OCI-LY1 (cell line): ENCODE results near the gene CLEC20A.

Source experiments
- H2AFZ ChIP-seq: fragments of 200-600 bp; sonication (generic), shearing (Covaris generic); 2 replicates; pipeline ENCODE4 v1.6.0; 2014; ENCODE audit warnings: antibody characterized with exemption, mild to moderate bottlenecking, low read length
- H3F3A ChIP-seq: fragments of 200-600 bp; sonication (generic), shearing (Covaris generic); 2 replicates; pipeline ENCODE4 v1.6.0; 2014; ENCODE audit warnings: mild to moderate bottlenecking, antibody characterized with exemption, low read length, moderate library complexity; ENCODE audit not compliant: insufficient read depth
- H3K27ac ChIP-seq: fragments of 200-600 bp; sonication (generic); 2 replicates; pipeline ENCODE4 v1.5.1; 2014; ENCODE audit warnings: low read length, mixed run types, mild to moderate bottlenecking, low read depth; ENCODE audit not compliant: poor library complexity, severe bottlenecking
- H3K27me3 ChIP-seq: fragments of 200-600 bp; sonication (generic); 2 replicates; pipeline ENCODE4 v1.6.0; 2014; ENCODE audit warnings: antibody characterized with exemption, mild to moderate bottlenecking, low read length, moderate library complexity; ENCODE audit not compliant: insufficient read depth
- H3K36me3 ChIP-seq: fragments of 200-600 bp; sonication (generic); 2 replicates; pipeline ENCODE4 v1.6.1; 2014; ENCODE audit warnings: mild to moderate bottlenecking, antibody characterized with exemption, low read length, moderate library complexity, mixed read lengths; ENCODE audit not compliant: insufficient read depth
- H3K4me1 ChIP-seq: fragments of 200-600 bp; sonication (generic); 2 replicates; pipeline ENCODE4 v1.5.1; 2014; ENCODE audit warnings: mild to moderate bottlenecking, low read length, moderate library complexity; ENCODE audit not compliant: insufficient read depth, severe bottlenecking
- H3K4me2 ChIP-seq: fragments of 200-600 bp; sonication (generic), shearing (Covaris generic); 2 replicates; pipeline ENCODE4 v1.6.1; 2014; ENCODE audit warnings: low read length
- H3K4me3 ChIP-seq: fragments of 200-600 bp; sonication (generic); 2 replicates; pipeline ENCODE4 v1.5.1; 2014; ENCODE audit warnings: low read length, low read depth, mild to moderate bottlenecking, mixed read lengths; ENCODE audit not compliant: poor library complexity, severe bottlenecking
- H3K79me2 ChIP-seq: fragments of 200-600 bp; shearing (Covaris generic); 2 replicates; pipeline ENCODE4 v1.6.1; 2016; ENCODE audit warnings: mixed run types, low read length, mixed read lengths; ENCODE audit not compliant: insufficient read depth
- H3K9ac ChIP-seq: fragments of 200-600 bp; sonication (generic), shearing (Covaris generic); 2 replicates; pipeline ENCODE4 v1.6.1; 2014; ENCODE audit warnings: mild to moderate bottlenecking, low read length, mixed read lengths
- H3K9me2 ChIP-seq: fragments of 200-600 bp; sonication (generic), shearing (Covaris generic); 2 replicates; pipeline ENCODE4 v1.6.1; 2014; ENCODE audit warnings: low read depth, mild to moderate bottlenecking, low read length, mixed read lengths
- H3K9me3 ChIP-seq: fragments of 200-600 bp; shearing (Covaris generic); 2 replicates; pipeline ENCODE4 v1.6.1; 2014; ENCODE audit warnings: low read length, mixed read lengths
- H4K20me1 ChIP-seq: fragments of 200-600 bp; sonication (generic), shearing (Covaris generic); 2 replicates; pipeline ENCODE4 v1.6.0; 2016; ENCODE audit warnings: mild to moderate bottlenecking, low read length; ENCODE audit not compliant: insufficient read depth
- CTCF ChIP-seq: fragments of 200-600 bp; sonication (generic), shearing (Covaris generic); IDR thresholded peaks from 2 replicates; pipeline ENCODE4 v1.5.1; 2017; ENCODE audit warnings: mild to moderate bottlenecking, antibody characterized with exemption, low read length, moderate library complexity, mixed read lengths
- EZH2 ChIP-seq: fragments of 200-600 bp; sonication (generic), shearing (Covaris generic); IDR thresholded peaks from 2 replicates; pipeline ENCODE4 v1.8.0; 2017; ENCODE audit warnings: borderline replicate concordance, mixed run types, mild to moderate bottlenecking, antibody characterized with exemption, low read length, moderate library complexity, mixed read lengths

Gene CLEC20A

GRCh38 chr1:178513278-178513983 lies 16.7 kb upstream of the CLEC20A start:
- no peak overlapping the region for H3K4me3 ChIP-seq
- no peaks in the 10 kb centered on the region for H3K36me3 ChIP-seq
- H3K79me2 ChIP-seq: no peaks in the 10 kb centered on the region
- no peaks in the 10 kb centered on the region for H4K20me1 ChIP-seq
- no peak overlapping the region for H3K27ac ChIP-seq
- H3F3A ChIP-seq: no peaks in the 10 kb centered on the region
- no peak overlapping the region for H3K9ac ChIP-seq
- no peak for TF ChIP-seq EZH2
- TF ChIP-seq CTCF: no peak
- H3K27me3 ChIP-seq: no peaks in the 10 kb centered on the region
- H3K9me3 ChIP-seq: no peaks in the 10 kb centered on the region
- H3K4me1 ChIP-seq: no peaks in the 10 kb centered on the region
- H3K9me2 ChIP-seq: no peaks in the 10 kb centered on the region
- H3K4me2 ChIP-seq: no peak overlapping the region
- H2AFZ ChIP-seq: no peak overlapping the region

GRCh38 chr1:178512566-178513277 lies 16.0 kb upstream of the CLEC20A start, which contains the start of gene TEX35:
Gene TEX35 (plus strand): TSS chr1:178513109. CDS start chr1:178513189, 80 bp downstream.
- no peaks in the 10 kb centered on the region for H3K36me3 ChIP-seq
- H3K27ac ChIP-seq: no peak within 1 kb of the TSS
- no peaks in the 10 kb centered on the region for H3F3A ChIP-seq
- no peak within 1 kb of the TSS for H3K4me2 ChIP-seq
- no peaks in the 10 kb centered on the region for H3K9me3 ChIP-seq
- no peaks in the 10 kb centered on the region for H3K4me1 ChIP-seq
- H4K20me1 ChIP-seq: no peaks in the 10 kb centered on the region
- H3K9ac ChIP-seq: no peak within 1 kb of the TSS
- TF ChIP-seq EZH2 (no peak), CTCF (no peak)
- H3K27me3 ChIP-seq: no peaks in the 10 kb centered on the region
- no peaks in the 10 kb centered on the region for H3K9me2 ChIP-seq
- H3K79me2 ChIP-seq: no peaks in the 10 kb centered on the region
- H2AFZ ChIP-seq: no peak within 1 kb of the TSS
- no peak within 1 kb of the TSS for H3K4me3 ChIP-seq

- H3K27ac ChIP-seq: no peak overlapping the region
- no peak overlapping the region for H3K4me2 ChIP-seq
- no peaks in the 10 kb centered on the region for H3K9me3 ChIP-seq
- no peaks in the 10 kb centered on the region for H3F3A ChIP-seq
- no peaks in the 10 kb centered on the region for H4K20me1 ChIP-seq
- H3K9ac ChIP-seq: no peak overlapping the region
- H3K4me3 ChIP-seq: no peak overlapping the region
- H2AFZ ChIP-seq: no peak overlapping the region
- no peaks in the 10 kb centered on the region for H3K27me3 ChIP-seq
- H3K9me2 ChIP-seq: no peaks in the 10 kb centered on the region
- H3K4me1 ChIP-seq: no peaks in the 10 kb centered on the region
- H3K36me3 ChIP-seq: no peaks in the 10 kb centered on the region
- no peaks in the 10 kb centered on the region for H3K79me2 ChIP-seq
- TF ChIP-seq EZH2 (no peak), CTCF (no peak)
Observed at GRCh38 chr1:178510155-178510554, 13.4 kb upstream of the CLEC20A start.
